Adrenal gland (tissue), 12 donors: ENCODE data around the gene MNX1. TPM values are rescaled to one million over a fixed set of nuclear protein-coding genes. Genes with fewer than 3 reads are reported as not detected.

Experiments
- DNase-seq, 7 donors: peaks; one replicate each; pipeline ENCODE4 v3.0.0-alpha.2; 2019 to 2020
- H3K27ac ChIP-seq, 5 donors: fragments of 200-600 bp; sonication (generic) in 4 of 5; 1 replicate in 3 of 5; 2 replicates in 2 of 5; pipeline versions ENCODE4 v1.5.1 to v1.8.0; 2016 to 2020; ENCODE audit warnings: mild to moderate bottlenecking in 1 of 5
- H3K27me3 ChIP-seq: fragments of 200-600 bp; 2 replicates; pipeline ENCODE4 v1.8.0; 2021
- H3K36me3 ChIP-seq, 2 donors: fragments of 200-600 bp; replicated peaks in 1 of 2; 1 replicate in 1 of 2; 2 replicates in 1 of 2; pipeline versions ENCODE4 v1.5.1 to v1.8.0; 2018 to 2022
- H3K4me1 ChIP-seq, 2 donors: fragments of 200-600 bp; replicated peaks in 1 of 2; 1 replicate in 1 of 2; 2 replicates in 1 of 2; pipeline versions ENCODE4 v1.5.1 to v1.8.0; 2018 to 2021
- H3K4me3 ChIP-seq, 4 donors: fragments of 200-600 bp; sonication (generic) in 3 of 4; one replicate each; pipeline ENCODE4 v1.5.1; 2016 to 2018
- H3K9me3 ChIP-seq, 3 donors: fragments of 200-600 bp; sonication (generic) in 1 of 3; replicated peaks in 1 of 3; 1 replicate in 2 of 3; 2 replicates in 1 of 3; pipeline versions ENCODE4 v1.5.1 to v1.8.0; 2016 to 2021
- CTCF ChIP-seq, 6 experiments: fragments of 450-650 bp in 4 of 6; fragments of 200-600 bp in 2 of 6; sonication (generic) in 1 of 6; IDR thresholded peaks; 1 replicate in 5 of 6; 2 replicates in 1 of 6; pipeline versions ENCODE4 v1.5.1 to v1.8.0; 2016 to 2021; ENCODE audit warnings: antibody characterized with exemption in 6 of 6, mild to moderate bottlenecking in 2 of 6, moderate library complexity in 1 of 6
- POLR2A ChIP-seq, 2 donors: fragments of 450-650 bp; IDR thresholded peaks; one replicate each; pipeline ENCODE4 v1.6.1; 2017; ENCODE audit warnings: antibody characterized with exemption in 2 of 2, mild to moderate bottlenecking in 2 of 2, moderate library complexity in 1 of 2
- WGBS, 4 donors: extraction: QIAGEN DNeasy Blood & Tissue Kit in 2 of 4; methylation state at CpG; one replicate each; pipeline versions ENCODE4 v1.1.5 to v1.1.7; 2013 to 2017; 5-methylcytosine and 5-hydroxymethylcytosine counted together
- intact Hi-C, 2 donors: fragments of 100-400 bp; cut with DNase I; formaldehyde crosslinking; loops; one replicate each; pipeline versions ENCODE4 v1.14.1 to v1.15.0; 2022 to 2023
- polyA plus RNA-seq, 3 donors: library from polyadenylated mRNA; stranded (reverse); fragments of 200-250 nt in 2 of 3; fragments of 350-450 nt in 1 of 3; fragmentation: Illumina TruSeq in 1 of 3; extraction: RNeasy Lipid Tissue Mini Kit (QIAGEN cat#74804) in 1 of 3; gene quantifications; one replicate each; pipeline ENCODE4 v1.2.3, GENCODE V29; 2013 to 2014
- total RNA-seq, 9 donors: library from RNA; depleted of rRNA in 4 of 9; stranded (reverse); fragments of >200 nt in 4 of 9; fragments of 120-200 nt in 1 of 9; fragmentation: NEBNext Ultra II Directional in 1 of 9; extraction: Animal tissue kit (Norgen Biotek cat#: 25700) in 1 of 9; gene quantifications; one replicate each; pipeline versions ENCODE4 v1.1.0 to v1.2.4, GENCODE V29; 2013 to 2023
- donor health status: healthy with polysubstance abuse.
- donor health status: Bipolar disorder and iron deficiency.
- donor health status: DM: yes; HTN: yes; CAD: no.
- donor health status: DM: no; HTN: no; CAD: no.
- donor health status: DM: no; HTN: no; CAD: no.
- donor health status: DM: yes; HTN: yes; CAD: no.

Gene MNX1
- total and polyA plus RNA-seq, 12 donors, result 0.11 TPM; not detected in 10

- Histone ChIP-seq H3K4me1 (peaks cover 3 to 10% of the 10 kb centered on the region in 2 donors), H3K27me3 (peaks cover 86% of the 10 kb centered on the region), H3K27ac (no peak overlapping the region), H3K9me3 (no peaks in the 10 kb centered on the region), H3K4me3 (no peak overlapping the region), H3K36me3 (no peaks in the 10 kb centered on the region)
- TF ChIP-seq CTCF (IDR thresholded peaks at IDR 0.05), result no peak
- no peak for TF ChIP-seq POLR2A (IDR thresholded peaks at IDR 0.05)
- intact Hi-C loops, result no loop called here
- WGBS, 4 donors, result 36 to 49% (median 41%) methylated on average over 16 to 18 of the region's 18 CpGs
- DNase-seq, result no peak
Observed at GRCh38 chr7:157007470-157008066, 2.9 kb downstream of the MNX1 start.

- no peak for DNase-seq
- TF ChIP-seq CTCF (IDR thresholded peaks at IDR 0.05), result no peak
- TF ChIP-seq POLR2A (IDR thresholded peaks at IDR 0.05), result no peak
- 32 to 40% (median 38%) methylated on average over 7 of the region's 7 CpGs for WGBS, 4 donors
- Histone ChIP-seq H3K27ac (no peak overlapping the region), H3K9me3 (no peaks in the 10 kb centered on the region), H3K4me1 (peaks cover 3 to 10% of the 10 kb centered on the region in 2 donors), H3K36me3 (no peaks in the 10 kb centered on the region), H3K27me3 (peaks cover 86% of the 10 kb centered on the region), H3K4me3 (no peak overlapping the region)
- intact Hi-C loops, result no loop called here
Observed at GRCh38 chr7:157006829-157007469, 3.5 kb downstream of the MNX1 start.

GRCh38 chr7:157006205-157006747, 4.2 kb downstream of the MNX1 start:
- H3K27ac ChIP-seq, result no peak overlapping the region
- H3K36me3 ChIP-seq, result no peaks in the 10 kb centered on the region
- DNase-seq, result no peak
- peaks cover 3 to 10% of the 10 kb centered on the region in 2 donors for H3K4me1 ChIP-seq
- no peak overlapping the region for H3K4me3 ChIP-seq
- TF ChIP-seq POLR2A (IDR thresholded peaks at IDR 0.05) (no peak), CTCF (IDR thresholded peaks at IDR 0.05) (no peak)
- H3K27me3 ChIP-seq, result peaks cover 89% of the 10 kb centered on the region
- intact Hi-C loops, result no loop called here
- no peaks in the 10 kb centered on the region for H3K9me3 ChIP-seq
- 10 to 23% (median 17%) methylated on average over 5 to 39 of the region's 39 CpGs for WGBS, 4 donors

GRCh38 chr7:157005456-157006204, 4.8 kb downstream of the MNX1 start:
- Histone ChIP-seq H3K36me3 (no peaks in the 10 kb centered on the region), H3K4me1 (peaks cover 3 to 15% of the 10 kb centered on the region in 2 donors), H3K27ac (no peak overlapping the region), H3K9me3 (no peaks in the 10 kb centered on the region), H3K4me3 (no peak overlapping the region), H3K27me3 (peaks cover 89% of the 10 kb centered on the region)
- 1 to 6% (median 3%) methylated on average over 22 to 77 of the region's 77 CpGs for WGBS, 4 donors
- no peak for DNase-seq
- no peak for TF ChIP-seq CTCF (IDR thresholded peaks at IDR 0.05)
- intact Hi-C loops, result no loop called here
